HG03280 (cell line): ENCODE data around the gene NBAS.

Source experiments
- ATAC-seq: cut with Tn5 transposase; IDR thresholded peaks from one replicate; pipeline ENCODE4 v1.9.1; 2021; ENCODE audit warnings: mild to moderate bottlenecking, moderate library complexity; ENCODE audit not compliant: unreplicated experiment

Gene NBAS

GRCh38 chr2:15181092-15181745 is 379.9 kb downstream of the NBAS start:
- no peak for ATAC-seq

- ATAC-seq = no peak
Observed at GRCh38 chr2:15180379-15180778, 380.8 kb downstream of the NBAS start.

- no peak for ATAC-seq
Observed at GRCh38 chr2:15178946-15179345, 382.2 kb downstream of the NBAS start.

GRCh38 chr2:15177103-15177502 is 384.0 kb downstream of the NBAS start:
- peak; percentile 97 for ATAC-seq

GRCh38 chr2:15176604-15177003 is 384.5 kb downstream of the NBAS start:
- no peak for ATAC-seq

GRCh38 chr2:15174567-15174966 is 386.6 kb downstream of the NBAS start:
- ATAC-seq = no peak

- no peak for ATAC-seq
Observed at GRCh38 chr2:15173501-15173900, 387.6 kb downstream of the NBAS start.

- no peak for ATAC-seq
Observed at GRCh38 chr2:15172825-15173224, 388.3 kb downstream of the NBAS start.

- no peak for ATAC-seq
Observed at GRCh38 chr2:15170070-15170775, 390.9 kb downstream of the NBAS start.

GRCh38 chr2:15169326-15170069 is 391.6 kb downstream of the NBAS start:
- no peak for ATAC-seq

GRCh38 chr2:15168116-15168515 is 393.0 kb downstream of the NBAS start:
- ATAC-seq = no peak

- no peak for ATAC-seq
Observed at GRCh38 chr2:15166878-15167277, 394.3 kb downstream of the NBAS start.

- no peak for ATAC-seq
Observed at GRCh38 chr2:15163326-15163725, 397.8 kb downstream of the NBAS start.

GRCh38 chr2:15162620-15163019 is 398.5 kb downstream of the NBAS start:
- no peak for ATAC-seq

- ATAC-seq = no peak
Observed at GRCh38 chr2:15160201-15160991, 400.7 kb downstream of the NBAS start.

- ATAC-seq = no peak
Observed at GRCh38 chr2:15159751-15160177, 401.4 kb downstream of the NBAS start.

- no peak for ATAC-seq
Observed at GRCh38 chr2:15159206-15159605, 401.9 kb downstream of the NBAS start.

GRCh38 chr2:15158532-15158931 is 402.6 kb downstream of the NBAS start:
- ATAC-seq = no peak

- no peak for ATAC-seq
Observed at GRCh38 chr2:15158100-15158499, 403.0 kb downstream of the NBAS start.

- ATAC-seq = no peak
Observed at GRCh38 chr2:15155959-15156574, 405.1 kb downstream of the NBAS start.

- no peak for ATAC-seq
Observed at GRCh38 chr2:15154297-15154696, 406.8 kb downstream of the NBAS start.
